ENCODE results near the gene RPL37A. TPM values are rescaled to one million over a fixed set of nuclear protein-coding genes. Genes with fewer than 3 reads are reported as not detected.

RPL37A gene
- total and polyA plus RNA-seq, 9 of the 15 experiments (the other 6 are each of a cell fraction or from before 2014, with no cell fraction given) = 1,938 to 3,349 (median 2,436) TPM

DNA sequence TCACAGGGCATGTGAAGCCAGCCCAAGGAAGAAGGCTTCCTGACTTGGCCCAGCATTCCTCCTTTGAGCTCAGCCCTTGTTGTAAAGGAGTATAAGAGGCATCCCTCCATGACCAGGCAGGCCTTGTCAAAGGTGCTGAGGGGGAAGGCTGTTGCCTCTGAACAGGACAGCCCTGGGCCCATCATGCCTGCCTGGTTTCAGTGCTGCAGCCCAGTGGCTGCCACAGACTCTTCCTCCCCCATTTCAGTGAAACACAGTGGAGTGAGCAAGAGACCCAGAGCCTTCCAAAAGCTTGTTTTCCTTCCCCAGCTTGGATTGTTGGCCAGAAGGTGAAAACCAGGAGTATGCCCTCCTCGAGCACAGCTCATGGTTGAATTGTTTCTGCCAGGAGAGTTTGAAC, 19.9 kb upstream of the RPL37A start:
- in situ Hi-C loops (cut with MboI) = no loop called here
- H3K27ac ChIP-seq (ENCODE audit: extremely low read depth, low read depth, low read length) = no peak overlapping the region
- no TSS peak for BruUV-seq (replicated peaks)
- ChIA-PET POLR2A (interaction anchor here (1.3 to 1.4 kb wide), 2 partner anchors 13 to 20 kb away, joined by 4 to 5 read pairs; partner anchors contain the start of gene RPL37A), CTCF (ENCODE audit: low intra/inter-chr PET ratio) (no interaction called here)
- ATAC-seq (peak; percentile 44; the same call in 1 of the 3 replicates), DNase-seq (ENCODE audit: extremely low read depth in 1 of 4, low spot score in 3 of 4) (no peak), FAIRE-seq (no peak)
- TF ChIP-seq, protein P1, sequence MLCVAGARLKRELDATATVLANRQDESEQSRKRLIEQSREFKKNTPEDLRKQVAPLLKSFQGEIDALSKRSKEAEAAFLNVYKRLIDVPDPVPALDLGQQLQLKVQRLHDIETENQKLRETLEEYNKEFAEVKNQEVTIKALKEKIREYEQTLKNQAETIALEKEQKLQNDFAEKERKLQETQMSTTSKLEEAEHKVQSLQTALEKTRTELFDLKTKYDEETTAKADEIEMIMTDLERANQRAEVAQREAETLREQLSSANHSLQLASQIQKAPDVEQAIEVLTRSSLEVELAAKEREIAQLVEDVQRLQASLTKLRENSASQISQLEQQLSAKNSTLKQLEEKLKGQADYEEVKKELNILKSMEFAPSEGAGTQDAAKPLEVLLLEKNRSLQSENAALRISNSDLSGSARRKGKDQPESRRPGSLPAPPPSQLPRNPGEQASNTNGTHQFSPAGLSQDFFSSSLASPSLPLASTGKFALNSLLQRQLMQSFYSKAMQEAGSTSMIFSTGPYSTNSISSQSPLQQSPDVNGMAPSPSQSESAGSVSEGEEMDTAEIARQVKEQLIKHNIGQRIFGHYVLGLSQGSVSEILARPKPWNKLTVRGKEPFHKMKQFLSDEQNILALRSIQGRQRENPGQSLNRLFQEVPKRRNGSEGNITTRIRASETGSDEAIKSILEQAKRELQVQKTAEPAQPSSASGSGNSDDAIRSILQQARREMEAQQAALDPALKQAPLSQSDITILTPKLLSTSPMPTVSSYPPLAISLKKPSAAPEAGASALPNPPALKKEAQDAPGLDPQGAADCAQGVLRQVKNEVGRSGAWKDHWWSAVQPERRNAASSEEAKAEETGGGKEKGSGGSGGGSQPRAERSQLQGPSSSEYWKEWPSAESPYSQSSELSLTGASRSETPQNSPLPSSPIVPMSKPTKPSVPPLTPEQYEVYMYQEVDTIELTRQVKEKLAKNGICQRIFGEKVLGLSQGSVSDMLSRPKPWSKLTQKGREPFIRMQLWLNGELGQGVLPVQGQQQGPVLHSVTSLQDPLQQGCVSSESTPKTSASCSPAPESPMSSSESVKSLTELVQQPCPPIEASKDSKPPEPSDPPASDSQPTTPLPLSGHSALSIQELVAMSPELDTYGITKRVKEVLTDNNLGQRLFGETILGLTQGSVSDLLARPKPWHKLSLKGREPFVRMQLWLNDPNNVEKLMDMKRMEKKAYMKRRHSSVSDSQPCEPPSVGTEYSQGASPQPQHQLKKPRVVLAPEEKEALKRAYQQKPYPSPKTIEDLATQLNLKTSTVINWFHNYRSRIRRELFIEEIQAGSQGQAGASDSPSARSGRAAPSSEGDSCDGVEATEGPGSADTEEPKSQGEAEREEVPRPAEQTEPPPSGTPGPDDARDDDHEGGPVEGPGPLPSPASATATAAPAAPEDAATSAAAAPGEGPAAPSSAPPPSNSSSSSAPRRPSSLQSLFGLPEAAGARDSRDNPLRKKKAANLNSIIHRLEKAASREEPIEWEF (CRISPR knock-in tag; IDR thresholded peaks at IDR 0.05) = no peak
- TF ChIP-seq SAFB (IDR thresholded peaks at IDR 0.05; ENCODE audit: borderline replicate concordance, low read depth, low read length) (no peak), ZNF655 (CRISPR knock-in tag; IDR thresholded peaks at IDR 0.05) (no peak), ELK1 (CRISPR knock-in tag; IDR thresholded peaks at IDR 0.05) (no peak), ZSCAN29 (IDR thresholded peaks at IDR 0.05) (no peak), ZEB2 (IDR thresholded peaks at IDR 0.05) (no peak), SPI1 (IDR thresholded peaks at IDR 0.05; ENCODE audit: borderline replicate concordance, low read depth, low read length) (no peak), NCOA2 (IDR thresholded peaks at IDR 0.05; ENCODE audit: partially characterized antibody in 2 of 2) (no peak)
- no peaks in the 10 kb centered on the region for H4K20me1 ChIP-seq (replicated peaks; ENCODE audit: control insufficient read depth, insufficient read depth, low read length)
- intact Hi-C loops (cut with micrococcal nuclease) = no loop called here
- H3K9me3 ChIP-seq (replicated peaks; ENCODE audit: control insufficient read depth, insufficient read depth, low read depth, low read length) = no peaks in the 10 kb centered on the region
- H3K9me1 ChIP-seq (ENCODE audit: control insufficient read depth, insufficient read depth, low read length) = no peaks in the 10 kb centered on the region
- peaks cover 31% of the 10 kb centered on the region; the same call in 2 of the 3 replicates for H3K36me3 ChIP-seq (ENCODE audit: control insufficient read depth, insufficient read depth, low read length)
- H3K4me2 ChIP-seq (ENCODE audit: insufficient read depth, low read length) = no peak overlapping the region
- no peaks in the 10 kb centered on the region; a peak in 3 of 5 replicates for H3K4me1 ChIP-seq (replicated peaks in 1 of 2; ENCODE audit: control insufficient read depth in 2 of 2, insufficient read depth in 2 of 2, low read length in 2 of 2)
- H3K79me2 ChIP-seq (ENCODE audit: control insufficient read depth, insufficient read depth, low read length) = no peaks in the 10 kb centered on the region
- peak overlapping the region in 1 of 2 experiments; percentile 52; a peak in 2 of 4 replicates for H3K9ac ChIP-seq (ENCODE audit: insufficient read depth in 1 of 2, low read depth in 2 of 2, low read length in 2 of 2)
- 69% methylated on average over 1 of the region's 1 CpG for WGBS (ENCODE audit: insufficient coverage, low coverage, missing lambda C conversion rate)
- no peak overlapping the region for H3K4me3 ChIP-seq
- H3K27me3 ChIP-seq (ENCODE audit: control insufficient read depth in 2 of 2, insufficient read depth in 2 of 2, low read length in 2 of 2) = no peaks in the 10 kb centered on the region
- no peak overlapping the region for H2AFZ ChIP-seq (ENCODE audit: low read depth, low read length)
